Tibial artery (tissue), 4 donors: ENCODE data around the gene BLOC1S3.

Source experiments
- DNase-seq, 2 donors: peaks; one replicate each; pipeline ENCODE4 v3.0.0-alpha.2; 2019
- H3K27ac ChIP-seq, 2 donors: fragments of 200-600 bp; sonication (generic) in 1 of 2; 1 replicate in 1 of 2; 2 replicates in 1 of 2; pipeline ENCODE4 v1.5.1; 2018 to 2019; ENCODE audit warnings: mild to moderate bottlenecking in 1 of 2
- H3K27me3 ChIP-seq, 2 donors: fragments of 200-600 bp; sonication (generic) in 1 of 2; one replicate each; pipeline versions ENCODE4 v1.5.1 to v1.6.0; 2016 to 2019
- H3K36me3 ChIP-seq, 3 donors: fragments of 200-600 bp; sonication (generic) in 2 of 3; one replicate each; pipeline ENCODE4 v1.5.1; 2016 to 2019; ENCODE audit warnings: mild to moderate bottlenecking in 2 of 3
- H3K4me1 ChIP-seq, 4 donors: fragments of 200-600 bp; sonication (generic) in 2 of 4; 1 replicate in 3 of 4; 2 replicates in 1 of 4; pipeline ENCODE4 v1.5.1; 2016 to 2019
- H3K4me3 ChIP-seq, 2 donors: fragments of 200-600 bp; sonication (generic) in 1 of 2; 1 replicate in 1 of 2; 2 replicates in 1 of 2; pipeline ENCODE4 v1.5.1; 2018 to 2019; ENCODE audit warnings: mild to moderate bottlenecking in 2 of 2
- H3K9me3 ChIP-seq, 3 donors: fragments of 200-600 bp; sonication (generic) in 1 of 3; one replicate each; pipeline ENCODE4 v1.5.1; 2016 to 2019
- CTCF ChIP-seq, 2 experiments: fragments of 200-600 bp in 1 of 2; fragments of 450-650 bp in 1 of 2; IDR thresholded peaks; one replicate each; pipeline ENCODE4 v1.5.1; 2017 to 2019; ENCODE audit warnings: antibody characterized with exemption in 2 of 2, mild to moderate bottlenecking in 1 of 2, moderate library complexity in 1 of 2
- intact Hi-C: fragments of 100-400 bp; cut with DNase I; formaldehyde crosslinking; loops from one replicate; pipeline ENCODE4 v1.15.0; 2023; ENCODE audit warnings: low total_unique reads

Gene BLOC1S3

DNA sequence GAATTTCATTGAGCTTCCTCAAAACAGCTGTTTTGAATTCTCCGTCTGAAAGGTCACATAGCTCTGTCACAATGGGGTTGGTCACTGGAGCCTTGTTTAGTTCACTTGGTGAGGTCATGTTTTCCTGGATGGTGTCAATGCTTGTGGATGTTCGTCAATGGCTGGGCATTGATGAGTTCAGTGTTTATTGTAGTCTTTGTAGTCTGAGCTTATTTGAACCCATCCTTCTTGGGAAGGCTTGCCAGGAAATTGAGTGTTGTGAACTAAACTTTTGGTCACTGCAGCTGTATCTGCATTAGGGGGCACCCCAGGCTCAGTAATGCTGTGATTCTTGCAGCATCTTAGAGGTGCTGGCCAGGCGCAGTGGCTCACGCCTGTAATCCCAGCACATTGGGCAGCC lies 22.0 kb downstream of the BLOC1S3 start:
- DNase-seq = no peak
- intact Hi-C loops = no loop called here

DNA sequence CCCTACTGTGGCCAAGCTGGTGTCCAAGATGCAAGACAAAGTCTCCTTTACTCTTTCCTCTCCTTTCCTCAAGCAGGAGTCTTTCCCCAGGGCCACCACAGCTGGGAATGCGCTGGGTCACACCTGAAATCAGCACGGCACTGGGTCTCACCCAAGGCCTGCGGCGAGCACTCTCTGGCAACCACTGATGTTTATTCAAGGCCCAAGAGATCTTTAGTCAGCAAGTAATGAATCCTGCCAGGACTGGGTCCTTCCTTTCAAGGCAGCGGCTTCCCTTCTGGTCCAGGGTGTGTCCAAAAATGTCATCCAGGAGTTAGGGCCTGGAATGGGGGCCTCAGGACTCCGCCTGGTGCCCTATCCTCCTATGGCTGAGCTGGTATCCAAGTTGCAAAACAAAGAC lies 24.1 kb downstream of the BLOC1S3 start:
- Histone ChIP-seq H3K27ac (no peak overlapping the region), H3K36me3 (no peaks in the 10 kb centered on the region), H3K4me3 (no peak overlapping the region), H3K9me3 (no peaks in the 10 kb centered on the region), H3K27me3 (no peaks in the 10 kb centered on the region), H3K4me1 (no peaks in the 10 kb centered on the region)
- TF ChIP-seq CTCF (IDR thresholded peaks at IDR 0.05) = no peak
- intact Hi-C loops = no loop called here
- DNase-seq = no peak

More for the DNA sequence above, 22.0 kb downstream of the BLOC1S3 start:
- H3K9me3 ChIP-seq = no peaks in the 10 kb centered on the region
- H3K27ac ChIP-seq = no peak overlapping the region
- no peaks in the 10 kb centered on the region for H3K4me1 ChIP-seq
- H3K36me3 ChIP-seq = no peaks in the 10 kb centered on the region
- H3K27me3 ChIP-seq = no peaks in the 10 kb centered on the region
- H3K4me3 ChIP-seq = no peak overlapping the region
- TF ChIP-seq CTCF (IDR thresholded peaks at IDR 0.05) = no peak

DNA sequence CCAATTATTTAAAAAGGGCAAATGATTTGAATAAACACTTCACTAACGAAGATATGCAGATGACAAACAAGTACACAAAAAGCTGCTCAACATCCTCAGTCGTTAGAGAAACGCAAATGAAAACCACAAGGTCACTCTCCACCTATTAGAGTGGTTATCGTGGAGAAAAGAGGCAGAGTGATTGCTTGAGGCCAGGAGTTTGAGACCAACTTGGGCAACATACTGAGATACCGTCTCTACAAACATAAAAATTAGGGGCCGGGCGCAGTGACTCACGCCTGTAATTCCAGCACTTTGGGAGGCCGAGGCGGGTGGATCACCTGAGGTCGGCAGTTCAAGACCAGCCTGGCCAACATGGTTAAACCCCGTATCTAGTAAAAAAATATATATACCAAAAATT lies 27.2 kb downstream of the BLOC1S3 start:
- H3K27me3 ChIP-seq = no peaks in the 10 kb centered on the region
- no peak overlapping the region for H3K4me3 ChIP-seq
- no peaks in the 10 kb centered on the region for H3K9me3 ChIP-seq
- intact Hi-C loops = no loop called here
- DNase-seq = no peak
- no peaks in the 10 kb centered on the region for H3K4me1 ChIP-seq
- H3K36me3 ChIP-seq = no peaks in the 10 kb centered on the region
- no peak for TF ChIP-seq CTCF (IDR thresholded peaks at IDR 0.05)
- no peak overlapping the region for H3K27ac ChIP-seq

GRCh38 chr19:45206328-45206727 lies 27.7 kb downstream of the BLOC1S3 start:
- Histone ChIP-seq H3K27me3 (no peaks in the 10 kb centered on the region), H3K4me3 (no peak overlapping the region), H3K27ac (no peak overlapping the region), H3K9me3 (no peaks in the 10 kb centered on the region), H3K4me1 (no peaks in the 10 kb centered on the region), H3K36me3 (no peaks in the 10 kb centered on the region)
- intact Hi-C loops = no loop called here
- no peak for TF ChIP-seq CTCF (IDR thresholded peaks at IDR 0.05)
- DNase-seq = no peak

DNA sequence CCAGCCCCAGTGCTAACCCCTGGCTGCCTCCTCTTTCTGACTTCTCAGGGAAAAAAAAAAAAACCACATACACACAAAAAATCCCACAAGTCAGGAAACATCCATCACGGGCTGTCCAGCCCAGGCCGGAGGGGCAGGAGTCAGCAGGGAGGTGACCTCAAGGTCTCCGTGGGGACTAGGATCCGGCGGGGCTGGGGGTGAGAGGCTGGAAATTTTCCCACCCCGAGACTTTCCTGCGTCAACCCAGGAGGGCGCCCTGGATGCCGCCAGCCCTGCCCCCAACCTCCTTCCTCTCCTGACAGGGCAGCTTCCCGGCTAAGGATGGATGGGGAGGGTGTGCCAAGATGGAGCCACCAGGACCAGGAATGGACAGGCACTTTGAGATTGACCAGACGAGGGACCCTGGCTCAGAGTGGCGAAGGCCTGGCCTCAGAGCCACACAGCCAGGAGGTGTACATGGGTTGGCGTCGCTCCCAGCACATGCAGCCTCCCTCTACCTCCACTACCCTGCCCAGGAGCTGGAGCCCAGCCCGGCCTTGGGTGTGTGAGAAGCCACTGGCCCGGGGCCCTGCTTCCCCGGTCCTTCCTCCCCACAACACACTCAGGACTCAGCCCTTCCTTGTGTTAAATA lies 33.3 kb downstream of the BLOC1S3 start:
- Histone ChIP-seq H3K4me3 (no peak overlapping the region), H3K4me1 (peaks cover 0 to 14% (median 5%) of the 10 kb centered on the region in 4 donors), H3K9me3 (no peaks in the 10 kb centered on the region), H3K36me3 (no peaks in the 10 kb centered on the region), H3K27me3 (peaks cover 0 to 33% of the 10 kb centered on the region in 2 donors), H3K27ac (no peak overlapping the region)
- no peak for TF ChIP-seq CTCF (IDR thresholded peaks at IDR 0.05)
- no peak for DNase-seq
- intact Hi-C loops = no loop called here

DNA sequence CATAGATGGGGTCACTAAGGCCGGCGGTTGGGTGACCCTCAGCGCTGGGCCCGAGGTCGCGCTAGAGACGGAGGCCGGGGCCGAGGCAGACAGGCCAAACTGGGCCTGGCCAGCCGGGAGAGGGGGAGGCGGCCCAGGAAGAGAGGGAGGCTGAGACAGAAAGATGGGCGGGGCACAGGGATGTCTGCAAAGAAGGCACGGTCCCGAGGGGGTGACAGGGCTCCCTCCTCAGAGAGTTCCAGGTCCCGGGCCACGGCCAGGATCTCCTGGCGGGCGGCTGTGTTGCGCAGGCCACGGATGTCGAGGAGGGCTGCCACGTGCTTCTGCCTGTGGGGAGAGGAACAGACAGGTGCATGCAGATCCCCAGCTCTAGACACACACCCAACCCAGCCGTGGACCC lies 34.4 kb downstream of the BLOC1S3 start:
- Histone ChIP-seq H3K36me3 (no peaks in the 10 kb centered on the region), H3K27ac (no peak overlapping the region), H3K4me1 (peaks cover 0 to 24% (median 16%) of the 10 kb centered on the region in 4 donors), H3K4me3 (no peak overlapping the region), H3K27me3 (peaks cover 0 to 45% of the 10 kb centered on the region in 2 donors), H3K9me3 (no peaks in the 10 kb centered on the region)
- TF ChIP-seq CTCF (IDR thresholded peaks at IDR 0.05) = no peak
- no peak for DNase-seq
- intact Hi-C loops = no loop called here
